Effector CD4-positive, alpha-beta T cell (primary cell): ENCODE data around the gene OXA1L.
"Not testable (repeated sequence)": the region's sequence is repeated elsewhere in the genome, so short reads cannot be mapped to it uniquely, and the experiment has no call there.

Experiments
- DNase-seq: peaks from one replicate; pipeline ENCODE4 v3.0.0-alpha.2; 2020
- total RNA-seq: gene quantifications from one replicate; lab custom pipeline; 2026; lab: John Stamatoyannopoulos, UW

The OXA1L gene
- 96.1 reads per million, percentile 82 among the genes with 10 or more reads in this experiment for total RNA-seq

DNA sequence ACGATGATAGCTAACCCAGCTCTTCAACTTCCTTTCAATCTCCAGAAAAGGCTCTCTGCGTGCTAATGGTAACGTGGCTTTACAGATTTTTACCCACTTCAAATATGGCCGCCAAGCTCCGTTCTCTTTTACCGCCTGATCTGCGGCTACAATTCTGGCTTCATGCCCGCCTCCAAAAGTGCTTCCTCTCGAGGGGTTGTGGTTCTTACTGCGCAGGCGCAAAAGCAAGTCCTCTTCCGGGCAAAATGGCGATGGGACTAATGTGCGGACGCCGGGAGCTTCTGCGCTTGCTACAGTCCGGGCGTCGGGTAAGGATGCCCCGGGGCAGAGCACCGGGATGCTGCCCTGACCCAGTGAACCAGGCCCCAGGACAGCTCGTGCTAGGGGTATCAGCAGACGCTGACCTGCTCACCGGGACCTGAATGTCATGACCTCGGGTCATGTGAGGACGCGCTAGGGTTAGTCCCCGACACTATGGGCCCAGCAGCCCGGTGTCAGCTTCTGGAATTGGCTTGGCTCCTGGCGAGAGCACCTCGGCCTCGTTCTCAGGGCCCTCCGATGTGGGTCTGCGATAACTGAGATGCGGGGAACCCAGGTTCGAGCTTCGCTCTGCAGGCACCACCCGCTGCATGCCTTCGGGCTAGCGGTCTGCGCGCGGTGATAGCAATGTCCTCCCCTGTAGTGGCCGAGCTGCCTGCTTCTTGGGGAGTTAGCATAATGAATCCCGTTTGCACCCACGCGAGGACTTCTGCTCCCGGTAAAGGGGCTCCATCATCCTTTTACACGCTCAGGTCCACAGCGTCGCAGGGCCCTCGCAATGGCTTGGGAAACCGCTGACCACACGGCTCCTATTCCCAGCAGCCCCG is at the start of gene OXA1L:
OXA1L (plus strand) TSS at position 232 of the 866 bp plus-strand sequence; CDS start at position 246, 14 bp downstream.
- peak; percentile 95 for DNase-seq

- no peak for DNase-seq
Observed at GRCh38 chr14:22718091-22718490, 48.4 kb upstream of the OXA1L start.

DNA sequence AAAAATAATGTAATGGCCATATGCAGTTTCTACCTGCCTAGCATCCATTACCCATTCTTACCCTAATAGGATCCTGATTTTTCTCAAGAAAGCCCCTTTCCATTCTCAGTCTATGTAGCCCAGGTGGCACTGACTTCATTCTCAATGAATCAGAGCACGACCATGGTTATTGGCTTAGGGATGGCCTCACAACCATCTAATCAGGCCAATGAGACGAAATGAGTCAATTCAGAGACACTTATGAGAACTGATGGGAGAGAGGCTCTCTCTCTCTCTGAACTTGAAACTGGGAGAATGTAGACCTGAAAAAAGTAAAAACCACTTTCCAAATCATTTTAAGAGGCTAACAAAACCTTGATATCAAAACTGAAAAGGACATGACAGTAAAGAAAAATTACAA is 45.3 kb upstream of the OXA1L start:
- DNase-seq, result no peak

DNA sequence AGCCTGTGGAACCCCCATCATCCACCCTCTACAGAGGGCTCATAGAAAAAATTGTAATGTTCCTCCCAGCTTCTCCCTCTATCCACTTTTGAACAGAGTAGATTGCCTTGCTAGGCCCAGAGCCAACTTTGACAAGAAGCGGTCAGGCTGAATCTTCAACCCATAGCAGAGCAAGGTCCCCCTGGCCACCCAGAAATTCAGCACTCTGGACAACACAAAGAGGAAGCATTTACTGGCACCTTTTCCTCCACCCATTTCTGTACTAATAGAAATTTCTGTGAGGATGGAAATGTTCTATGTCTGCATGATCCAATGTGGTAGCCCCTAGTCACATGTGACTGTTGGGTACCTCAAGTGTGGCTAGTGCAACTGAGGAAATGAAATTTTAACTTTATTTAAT is 42.7 kb upstream of the OXA1L start:
- no peak for DNase-seq

DNA sequence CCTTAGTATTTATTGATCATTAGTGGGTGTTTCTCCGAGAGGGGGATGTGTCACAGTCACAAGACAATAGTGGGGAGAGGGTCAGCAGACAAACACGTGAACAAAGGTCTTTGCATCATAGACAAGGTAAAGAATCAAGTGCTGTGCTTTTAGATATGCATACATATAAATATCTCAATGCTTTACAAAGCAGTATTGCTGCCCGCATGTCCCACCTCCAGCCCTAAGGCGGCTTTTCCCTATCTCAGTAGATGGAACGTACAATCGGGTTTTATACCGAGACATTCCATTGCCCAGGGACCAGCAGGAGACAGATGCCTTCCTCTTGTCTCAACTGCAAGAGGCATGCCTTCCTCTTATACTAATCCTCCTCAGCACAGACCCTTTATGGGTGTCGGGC is 41.6 kb upstream of the OXA1L start:
- DNase-seq, result not testable (repeated sequence)

- DNase-seq, result not testable (repeated sequence)
Observed at GRCh38 chr14:22725374-22725773, 41.1 kb upstream of the OXA1L start.

- no peak for DNase-seq
Observed at GRCh38 chr14:22726012-22726411, 40.5 kb upstream of the OXA1L start.

DNA sequence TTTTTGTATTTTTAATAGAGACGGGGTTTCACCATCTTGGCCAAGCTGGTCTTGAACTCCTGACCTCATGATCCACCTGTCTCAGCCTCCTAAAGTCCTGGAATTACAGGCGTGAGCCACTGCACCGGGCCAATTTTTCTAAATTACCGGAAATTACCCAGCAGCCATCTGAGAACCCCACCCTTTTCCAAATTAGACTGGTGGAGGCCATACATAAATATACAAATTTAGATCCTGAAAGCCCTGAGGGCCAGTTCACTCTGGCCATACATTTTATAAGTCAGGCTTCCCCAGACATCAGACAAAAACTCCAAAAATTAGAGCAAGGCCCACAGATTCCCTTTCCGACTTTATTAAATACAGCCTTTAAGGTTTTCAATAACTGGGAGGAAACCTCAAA is 34.4 kb upstream of the OXA1L start:
- not testable (repeated sequence) for DNase-seq

DNA sequence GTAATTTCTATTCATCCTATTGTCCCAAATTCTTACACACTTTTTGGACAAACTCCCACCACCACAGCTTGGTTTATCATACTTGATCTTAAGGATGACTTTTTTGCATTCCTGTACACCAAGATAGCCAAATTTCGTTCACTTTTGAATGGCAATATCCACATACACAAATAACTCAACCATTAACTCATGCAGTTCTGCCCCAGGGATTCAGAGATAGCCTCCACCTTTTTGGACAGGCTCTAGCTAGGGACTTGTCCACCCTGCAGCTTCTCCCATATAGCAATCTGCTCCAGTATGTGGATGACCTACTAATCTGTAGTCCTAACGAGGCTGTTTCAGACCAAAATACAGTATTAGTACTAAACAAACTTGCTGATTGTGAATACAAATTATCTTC is 32.7 kb upstream of the OXA1L start:
- DNase-seq, result no peak

DNA sequence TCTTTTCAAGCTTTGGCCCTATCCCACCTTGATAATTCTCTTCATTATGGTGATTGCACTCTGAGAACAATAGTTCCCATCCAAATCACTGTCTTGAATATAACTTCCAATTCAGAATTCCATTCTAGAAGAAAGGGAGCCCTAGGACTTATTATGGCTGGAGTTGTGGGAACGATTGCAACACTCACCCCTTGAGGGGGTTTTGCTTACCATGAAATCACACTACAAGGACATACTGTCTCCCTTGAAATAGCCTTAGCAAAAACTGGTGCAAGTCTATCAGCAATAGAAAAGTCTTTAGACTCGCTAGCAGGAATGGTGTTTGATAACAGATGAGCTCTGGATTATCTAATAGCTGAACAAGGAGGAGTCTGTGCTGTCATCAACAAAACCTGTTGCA is 31.4 kb upstream of the OXA1L start:
- no peak for DNase-seq

GRCh38 chr14:22736384-22736783 is 30.1 kb upstream of the OXA1L start:
- DNase-seq, result not testable (repeated sequence)

DNA sequence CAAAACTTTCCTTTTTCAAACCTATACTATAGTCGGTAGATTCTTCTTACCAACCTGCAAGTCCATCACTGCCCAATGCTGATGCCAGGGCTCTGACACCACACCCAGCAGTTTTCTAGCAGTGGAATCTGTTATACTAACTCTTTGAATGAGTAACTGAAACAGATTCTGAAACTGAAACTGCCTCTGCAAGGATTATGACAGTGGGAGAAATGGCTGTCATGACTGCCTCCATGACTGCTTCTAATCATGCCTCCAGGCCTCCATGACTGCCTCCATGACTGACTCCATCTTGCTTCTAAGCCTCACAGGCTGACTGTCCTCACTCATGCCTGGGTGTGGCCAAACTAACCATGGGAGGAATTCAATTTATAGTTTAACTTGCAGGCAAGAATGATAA is 29.4 kb upstream of the OXA1L start:
- no peak for DNase-seq

GRCh38 chr14:22739423-22739822 is 27.1 kb upstream of the OXA1L start:
- DNase-seq, result no peak

DNA sequence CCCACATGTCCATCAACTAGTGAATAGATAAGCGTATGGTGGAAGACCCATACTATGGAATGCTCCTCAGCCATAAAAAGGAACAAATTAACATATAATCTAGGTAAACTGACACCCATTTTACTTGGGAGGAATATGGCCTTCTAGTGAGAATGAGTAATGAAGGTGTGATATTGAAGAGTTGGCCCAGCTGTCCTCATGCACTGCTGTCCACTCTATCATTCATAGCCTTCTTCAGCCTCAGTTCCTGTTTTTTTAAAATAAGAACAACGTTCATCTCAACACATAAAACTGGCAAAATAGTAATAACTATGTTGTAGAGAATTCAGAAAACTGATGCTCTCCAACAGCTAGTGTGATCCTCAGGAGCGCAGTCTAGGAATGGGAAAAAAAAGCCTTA is 26.5 kb upstream of the OXA1L start:
- DNase-seq, result no peak

- no peak for DNase-seq
Observed at GRCh38 chr14:22747769-22748168, 18.7 kb upstream of the OXA1L start.

DNA sequence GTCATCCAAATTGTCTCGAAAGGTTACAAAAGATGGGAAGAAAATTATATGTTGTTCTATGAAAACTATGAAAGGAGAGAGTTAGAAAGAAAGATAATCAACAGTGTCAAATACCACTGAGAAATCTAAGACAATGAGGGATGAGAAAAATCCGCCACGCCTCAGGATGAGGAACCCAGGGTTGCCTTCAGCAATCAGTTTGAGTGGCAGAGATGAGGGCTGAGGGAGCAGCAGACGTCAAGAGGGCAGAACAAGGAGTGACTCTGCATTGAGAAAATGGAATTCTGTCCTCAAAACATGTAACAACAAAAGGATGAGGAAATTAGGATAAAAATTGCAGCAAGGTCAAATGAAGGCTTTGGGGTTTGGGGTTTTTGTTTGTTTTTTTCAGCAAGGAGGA is 18.3 kb upstream of the OXA1L start:
- no peak for DNase-seq

- DNase-seq, result no peak
Observed at GRCh38 chr14:22748631-22749068, 17.8 kb upstream of the OXA1L start.

DNA sequence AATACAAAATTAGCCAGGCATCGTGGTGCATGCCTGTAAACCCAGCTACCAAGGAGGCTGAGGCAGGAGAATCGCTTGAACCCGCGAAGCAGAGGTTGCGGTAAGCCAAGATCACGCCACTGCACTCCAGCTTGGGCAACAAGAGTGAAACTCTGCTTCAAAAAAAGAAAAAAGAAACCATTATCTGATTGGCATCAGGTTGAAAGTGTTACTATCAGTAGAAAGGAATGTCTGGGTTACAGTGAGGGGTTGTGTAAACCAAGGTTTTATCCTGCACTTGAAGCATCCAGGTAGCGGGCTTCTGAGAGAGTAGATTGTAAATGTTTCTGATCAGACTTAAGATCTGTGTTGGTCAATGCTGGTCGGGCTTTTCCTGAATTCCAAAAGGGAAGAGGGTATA is 14.1 kb upstream of the OXA1L start:
- no peak for DNase-seq

DNA sequence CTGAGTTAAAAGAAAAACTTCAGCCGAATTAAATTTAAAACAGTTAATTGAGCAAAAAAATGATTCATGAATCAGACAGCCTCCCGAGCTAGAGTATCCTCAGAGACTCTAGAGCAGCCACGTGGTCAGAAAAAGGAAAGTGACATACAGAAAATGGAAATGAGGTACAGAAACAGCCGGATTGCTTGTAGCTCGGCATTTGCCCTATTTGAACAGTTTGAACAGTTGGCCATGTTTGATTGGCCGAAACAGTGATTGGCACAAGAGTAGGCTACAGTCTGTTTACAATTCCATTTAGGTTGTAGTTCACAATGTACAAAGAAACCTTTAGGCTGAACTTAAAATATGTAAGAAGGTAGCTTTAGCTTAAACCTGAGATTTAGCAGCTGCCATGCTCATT is 12.9 kb upstream of the OXA1L start:
- DNase-seq, result no peak

DNA sequence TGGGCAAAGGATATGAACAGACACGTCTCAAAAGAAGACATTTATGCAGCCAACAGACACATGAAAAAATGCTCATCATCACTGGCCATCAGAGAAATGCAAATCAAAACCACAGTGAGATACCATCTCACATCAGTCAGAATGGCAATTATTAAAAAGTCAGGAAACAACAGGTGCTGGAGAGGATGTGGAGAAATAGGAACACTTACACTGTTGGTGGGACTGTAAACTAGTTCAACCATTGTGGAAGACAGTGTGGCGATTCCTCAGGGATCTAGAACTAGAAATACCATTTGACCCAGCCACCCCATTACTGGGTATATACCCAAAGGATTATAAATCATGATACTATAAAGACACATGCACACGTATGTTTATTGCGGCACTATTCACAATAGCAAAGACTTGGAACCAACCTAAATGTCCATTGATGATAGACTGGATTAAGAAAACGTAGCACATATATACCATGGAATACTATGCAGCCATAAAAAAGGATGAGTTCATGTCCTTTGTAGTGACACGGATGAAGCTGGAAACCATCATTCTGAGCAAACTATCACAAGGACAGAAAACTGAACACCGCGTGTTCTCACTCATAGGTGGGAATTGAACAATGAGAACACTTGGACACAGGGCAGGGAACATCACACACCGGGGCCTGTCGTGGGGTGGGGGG is 8.4 kb upstream of the OXA1L start:
- not testable (repeated sequence) for DNase-seq

- no peak for DNase-seq
Observed at GRCh38 chr14:22761734-22762133, 4.8 kb upstream of the OXA1L start.

DNA sequence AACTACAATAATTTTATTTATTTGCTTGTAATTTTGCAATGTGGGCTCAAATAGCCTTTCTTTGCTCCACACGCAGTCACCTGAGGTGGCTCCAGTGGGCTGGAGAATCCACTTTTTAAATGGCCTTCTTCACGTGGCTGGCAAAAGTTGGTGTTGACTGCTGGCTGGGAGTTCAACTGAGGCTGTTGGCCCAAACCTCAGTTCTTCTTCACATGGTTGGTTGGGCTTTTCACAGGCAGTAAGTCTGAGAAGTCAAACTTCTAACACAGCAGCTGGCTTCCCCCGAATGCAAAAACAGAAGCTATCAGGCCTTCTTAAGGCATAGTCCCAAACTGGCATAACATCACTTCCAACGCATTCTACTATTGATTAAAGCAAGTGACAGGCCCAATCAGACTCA is 2.1 kb upstream of the OXA1L start:
- DNase-seq, result no peak

GRCh38 chr14:22767323-22767589 is 768 bp downstream of the OXA1L start:
- no peak for DNase-seq

- DNase-seq, result no peak
Observed at GRCh38 chr14:22768947-22769346, 2.5 kb downstream of the OXA1L start.
